Measurements from ENCODE around the gene TMBIM1. TPM values are rescaled to one million over a fixed set of nuclear protein-coding genes. Genes with fewer than 3 reads are reported as not detected.
A peak's percentile ranks its signal among the peaks of the same experiment; 100 is the strongest.

The TMBIM1 gene
- total and polyA plus RNA-seq, 9 donors, result 80.6 to 259 (median 114) TPM

DNA sequence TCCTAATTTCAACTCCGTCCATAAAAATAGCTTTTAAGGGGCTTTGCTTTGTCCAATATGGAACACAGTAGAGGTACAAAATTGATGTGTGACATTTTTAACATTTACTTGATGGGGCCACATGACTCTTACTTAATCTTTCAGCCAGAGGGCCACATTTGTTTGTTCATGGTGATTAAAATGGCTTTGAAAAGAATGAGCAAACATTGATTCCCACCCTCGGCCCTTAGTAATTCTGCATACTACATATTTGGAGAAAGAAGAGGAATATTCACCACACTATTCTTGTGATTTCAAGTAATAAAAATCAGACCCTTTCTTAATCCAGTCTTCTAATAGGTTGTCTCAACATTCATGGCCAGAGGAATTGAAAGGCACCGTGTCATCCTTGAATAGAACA lies 57.8 kb downstream of the TMBIM1 start:
- 61 to 63% (median 63%) methylated on average over 3 of the region's 3 CpGs for WGBS, 3 donors
- Histone ChIP-seq H3K36me3 (no peaks in the 10 kb centered on the region), H3K4me1 (ENCODE audit: insufficient read depth) (peaks cover 16% of the 10 kb centered on the region), H3K27me3 (no peaks in the 10 kb centered on the region), H3K4me3 (no peak overlapping the region), H3K27ac (no peak overlapping the region), H3K9me3 (no peaks in the 10 kb centered on the region)
- intact Hi-C loops (cut with DNase I), result no loop called here
- DNase-seq, result no peak
- TF ChIP-seq, protein P1, sequence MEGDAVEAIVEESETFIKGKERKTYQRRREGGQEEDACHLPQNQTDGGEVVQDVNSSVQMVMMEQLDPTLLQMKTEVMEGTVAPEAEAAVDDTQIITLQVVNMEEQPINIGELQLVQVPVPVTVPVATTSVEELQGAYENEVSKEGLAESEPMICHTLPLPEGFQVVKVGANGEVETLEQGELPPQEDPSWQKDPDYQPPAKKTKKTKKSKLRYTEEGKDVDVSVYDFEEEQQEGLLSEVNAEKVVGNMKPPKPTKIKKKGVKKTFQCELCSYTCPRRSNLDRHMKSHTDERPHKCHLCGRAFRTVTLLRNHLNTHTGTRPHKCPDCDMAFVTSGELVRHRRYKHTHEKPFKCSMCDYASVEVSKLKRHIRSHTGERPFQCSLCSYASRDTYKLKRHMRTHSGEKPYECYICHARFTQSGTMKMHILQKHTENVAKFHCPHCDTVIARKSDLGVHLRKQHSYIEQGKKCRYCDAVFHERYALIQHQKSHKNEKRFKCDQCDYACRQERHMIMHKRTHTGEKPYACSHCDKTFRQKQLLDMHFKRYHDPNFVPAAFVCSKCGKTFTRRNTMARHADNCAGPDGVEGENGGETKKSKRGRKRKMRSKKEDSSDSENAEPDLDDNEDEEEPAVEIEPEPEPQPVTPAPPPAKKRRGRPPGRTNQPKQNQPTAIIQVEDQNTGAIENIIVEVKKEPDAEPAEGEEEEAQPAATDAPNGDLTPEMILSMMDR (IDR thresholded peaks at IDR 0.05), result no peak

DNA sequence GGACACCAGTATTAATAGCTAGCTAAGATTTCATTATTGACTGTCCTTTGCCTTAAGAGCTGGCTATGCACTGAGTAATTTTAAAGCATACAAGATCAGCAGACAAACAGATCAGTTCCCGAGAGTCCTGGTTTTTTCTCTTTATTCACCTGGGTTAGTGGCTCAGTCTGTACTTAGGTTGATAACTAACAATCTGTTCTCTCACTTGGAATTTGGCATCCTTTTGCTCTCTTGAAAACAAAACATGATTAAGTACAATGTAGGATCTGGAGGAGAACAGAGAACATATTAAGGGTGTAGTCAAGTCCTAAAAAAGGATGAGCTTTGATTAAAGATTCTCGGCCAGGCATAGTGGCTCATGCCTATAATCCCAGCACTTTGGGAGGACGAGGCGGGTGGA lies 58.8 kb downstream of the TMBIM1 start:
- WGBS, 3 donors, result 46 to 63% (median 58%) methylated on average over 4 of the region's 4 CpGs
- TF ChIP-seq, protein P1 (IDR thresholded peaks at IDR 0.05), result no peak
- TF ChIP-seq EP300 (IDR thresholded peaks at IDR 0.05) (no peak), POLR2A (IDR thresholded peaks at IDR 0.05) (no peak)
- Histone ChIP-seq H3K36me3 (no peaks in the 10 kb centered on the region), H3K9me3 (no peaks in the 10 kb centered on the region), H3K4me1 (ENCODE audit: insufficient read depth) (peaks cover 12% of the 10 kb centered on the region), H3K4me3 (no peak overlapping the region), H3K27ac (no peak overlapping the region), H3K27me3 (no peaks in the 10 kb centered on the region)
- no peak for DNase-seq
- intact Hi-C loops (cut with DNase I), result no loop called here

DNA sequence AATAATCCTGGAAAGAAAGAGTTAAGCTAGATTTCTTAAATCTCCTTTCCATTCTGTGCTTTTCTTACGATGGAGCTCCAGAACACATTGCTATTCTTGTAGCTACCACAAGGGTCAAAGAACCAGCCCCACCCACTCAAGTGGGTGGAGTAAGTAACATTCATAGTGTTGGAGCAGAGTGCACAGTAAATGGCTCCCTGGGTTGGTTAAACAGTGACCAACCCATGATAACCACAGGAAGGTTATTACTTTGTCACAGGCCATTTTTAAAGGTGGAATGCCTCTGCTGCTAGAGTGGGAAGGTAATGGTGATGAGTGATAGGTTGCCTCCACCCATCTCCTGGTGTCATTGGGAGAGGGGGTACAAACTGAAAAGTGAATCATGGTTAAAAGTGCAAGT lies 61.4 kb downstream of the TMBIM1 start:
- H3K9me3 ChIP-seq, result no peaks in the 10 kb centered on the region
- no peak for DNase-seq
- 0% methylated on average over 1 of the region's 1 CpG for WGBS, 3 donors
- intact Hi-C loops (cut with DNase I), result no loop called here
- TF ChIP-seq POLR2A (IDR thresholded peaks at IDR 0.05), result no peak
- no peak for TF ChIP-seq EP300 (IDR thresholded peaks at IDR 0.05)
- TF ChIP-seq, protein P1 (IDR thresholded peaks at IDR 0.05), result no peak
- H3K4me1 ChIP-seq (ENCODE audit: insufficient read depth), result peaks cover 14% of the 10 kb centered on the region
- H3K27ac ChIP-seq, result no peak overlapping the region
- no peaks in the 10 kb centered on the region for H3K27me3 ChIP-seq
- no peaks in the 10 kb centered on the region for H3K36me3 ChIP-seq
- no peak overlapping the region for H3K4me3 ChIP-seq

DNA sequence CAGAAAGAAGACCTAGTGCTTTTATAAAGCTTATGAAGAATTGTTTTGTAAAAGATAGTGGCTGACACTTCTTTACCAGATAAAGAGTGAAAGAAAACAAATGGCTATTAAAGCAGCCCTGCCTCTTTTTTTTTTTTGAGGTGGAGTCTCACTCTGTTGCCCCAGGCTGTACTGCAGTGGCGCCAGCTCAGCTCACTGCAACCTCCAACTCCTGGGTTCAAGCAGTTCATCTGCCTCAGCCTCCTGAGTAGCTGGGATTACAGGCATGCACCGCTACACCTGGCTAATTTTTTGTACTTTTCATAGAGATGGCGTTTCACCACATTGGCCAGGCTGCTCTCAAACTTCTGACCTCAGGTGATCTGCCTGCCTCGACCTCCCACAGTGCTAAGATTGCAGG lies 62.5 kb downstream of the TMBIM1 start:
- intact Hi-C loops (cut with DNase I), result no loop called here

More for the DNA sequence above, 62.5 kb downstream of the TMBIM1 start:
- Histone ChIP-seq H3K9me3 (no peaks in the 10 kb centered on the region), H3K4me3 (no peak overlapping the region), H3K27me3 (no peaks in the 10 kb centered on the region), H3K4me1 (ENCODE audit: insufficient read depth) (peaks cover 14% of the 10 kb centered on the region), H3K36me3 (no peaks in the 10 kb centered on the region), H3K27ac (peak overlapping the region in 1 of 2 donors; percentile 58)
- no peak for TF ChIP-seq POLR2A (IDR thresholded peaks at IDR 0.05)
- TF ChIP-seq, protein P1 (IDR thresholded peaks at IDR 0.05), result no peak
- no peak for TF ChIP-seq EP300 (IDR thresholded peaks at IDR 0.05)
- 54 to 66% (median 63%) methylated on average over 4 of the region's 4 CpGs for WGBS, 3 donors
- no peak for DNase-seq
